IMR-90 (cell line): Measurements from ENCODE around the gene NELL1. TPM values are rescaled to one million over a fixed set of nuclear protein-coding genes. Genes with fewer than 3 reads are reported as not detected.

Source experiments
- ATAC-seq: fragments of 200-7000 bp; cut with Tn5 transposase; 2 replicates; pipeline ENCODE4 v1.9.1; 2020; ENCODE audit warnings: low read depth, mild to moderate bottlenecking, moderate library complexity
- BruUV-seq: library from RNA; stranded (reverse); fragments of 400-500 nt; replicated peaks from 2 replicates; lab custom pipeline; 2021; lab: Mats Ljungman, UMichigan
- CTCF ChIA-PET: fragments of 300-600 bp; formaldehyde crosslinking; extraction: SDS; loops from one replicate; lab custom pipeline; 2021; ENCODE audit warnings: antibody characterized with exemption; lab: Yijun Ruan, JAX
- POLR2A ChIA-PET: fragments of 300-600 bp; sonication (Branson Sonifier 250); formaldehyde crosslinking; loops from one replicate; lab custom pipeline; 2022; ENCODE audit warnings: antibody characterized with exemption; ENCODE audit not compliant: unreplicated experiment; lab: Charles Lee
- DNase-seq: peaks from one replicate; pipeline ENCODE4 v3.0.0; 2013
- H2AFZ ChIP-seq: replicated peaks from 2 replicates; pipeline ENCODE3; 2013; ENCODE audit warnings: low read length, mild to moderate bottlenecking; ENCODE audit not compliant: poor library complexity
- H2AK5ac ChIP-seq: 2 replicates; pipeline ENCODE4 v1.6.1; 2013; ENCODE audit warnings: low read depth, low read length, inconsistent platforms
- H2AK9ac ChIP-seq: replicated peaks from 2 replicates; pipeline ENCODE3; 2013; ENCODE audit warnings: mild to moderate bottlenecking, low read depth, low read length, moderate library complexity; ENCODE audit not compliant: poor library complexity
- H2BK120ac ChIP-seq: 2 replicates; pipeline ENCODE4 v1.6.1; 2013; ENCODE audit warnings: low read depth, low read length, inconsistent platforms
- H2BK15ac ChIP-seq: 3 replicates; pipeline ENCODE4 v1.6.1; 2013; ENCODE audit warnings: low read depth, low read length, inconsistent platforms
- H2BK20ac ChIP-seq: 2 replicates; pipeline ENCODE4 v1.6.1; 2013; ENCODE audit warnings: low read depth, mild to moderate bottlenecking, inconsistent platforms, low read length, moderate library complexity
- H2BK5ac ChIP-seq: 2 replicates; pipeline ENCODE4 v1.6.1; 2013; ENCODE audit warnings: mild to moderate bottlenecking, low read depth, low read length, inconsistent platforms; ENCODE audit not compliant: poor library complexity, severe bottlenecking
- H3K14ac ChIP-seq: replicated peaks from 2 replicates; pipeline ENCODE4 v1.6.1; 2013; ENCODE audit warnings: low read depth, low read length, inconsistent platforms
- H3K18ac ChIP-seq: 2 replicates; pipeline ENCODE4 v1.6.1; 2013; ENCODE audit warnings: low read depth, low read length, control low read depth
- H3K23ac ChIP-seq: 2 replicates; pipeline ENCODE4 v1.6.1; 2013; ENCODE audit warnings: low read depth, low read length, inconsistent platforms
- H3K27ac ChIP-seq: 2 replicates; pipeline ENCODE4 v1.5.1; 2013; ENCODE audit warnings: mild to moderate bottlenecking, control low read depth, low read length; ENCODE audit not compliant: insufficient read depth
- H3K27me3 ChIP-seq: 2 replicates; pipeline ENCODE4 v1.6.1; 2013; ENCODE audit warnings: low read length; ENCODE audit not compliant: control insufficient read depth, insufficient read depth
- H3K36me3 ChIP-seq: 2 replicates; pipeline ENCODE4 v1.6.1; 2013; ENCODE audit warnings: low read length, mixed read lengths; ENCODE audit not compliant: control insufficient read depth, insufficient read depth
- H3K4ac ChIP-seq: 2 replicates; pipeline ENCODE4 v1.6.1; 2013; ENCODE audit warnings: low read depth, low read length, inconsistent platforms
- H3K4me1 ChIP-seq: 2 replicates; pipeline ENCODE4 v1.6.1; 2013; ENCODE audit warnings: low read length, mixed read lengths; ENCODE audit not compliant: control insufficient read depth, insufficient read depth
- H3K4me2 ChIP-seq: 2 replicates; pipeline ENCODE4 v1.6.1; 2013; ENCODE audit warnings: low read depth, mild to moderate bottlenecking, control low read depth, low read length, moderate library complexity
- H3K4me3 ChIP-seq: 2 replicates; pipeline ENCODE4 v1.5.1; 2013; ENCODE audit warnings: low read depth, mild to moderate bottlenecking, control low read depth, low read length, moderate library complexity; ENCODE audit not compliant: insufficient read depth
- H3K56ac ChIP-seq: 2 replicates; pipeline ENCODE4 v1.6.1; 2013; ENCODE audit warnings: low read length, inconsistent platforms; ENCODE audit not compliant: insufficient read depth; ENCODE audit errors: extremely low read depth
- H3K79me1 ChIP-seq, 2 experiments: 2 replicates each; pipeline ENCODE4 v1.6.1; 2013; ENCODE audit warnings: low read length in 2 of 2, inconsistent platforms in 1 of 2, low read depth in 1 of 2
- H3K9ac ChIP-seq: 2 replicates; pipeline ENCODE4 v1.6.1; 2013; ENCODE audit warnings: low read depth, low read length, control low read depth
- H3K9me1 ChIP-seq: 2 replicates; pipeline ENCODE4 v1.6.1; 2013; ENCODE audit warnings: low read length, inconsistent platforms; ENCODE audit not compliant: insufficient read depth
- H3K9me3 ChIP-seq: 2 replicates; pipeline ENCODE4 v1.6.1; 2013; ENCODE audit warnings: low read length; ENCODE audit not compliant: control insufficient read depth, insufficient read depth
- H4K20me1 ChIP-seq: 2 replicates; pipeline ENCODE4 v1.6.1; 2013; ENCODE audit warnings: low read length, inconsistent platforms; ENCODE audit not compliant: insufficient read depth
- H4K5ac ChIP-seq: 2 replicates; pipeline ENCODE4 v1.6.1; 2013; ENCODE audit warnings: mild to moderate bottlenecking, low read depth, low read length, control low read depth
- H4K8ac ChIP-seq, 2 experiments: 2 replicates each; pipeline ENCODE4 v1.6.1; 2013; ENCODE audit warnings: low read depth in 2 of 2, low read length in 2 of 2, control low read depth in 1 of 2, inconsistent platforms in 1 of 2
- H4K91ac ChIP-seq: 2 replicates; pipeline ENCODE4 v1.6.1; 2013; ENCODE audit warnings: low read depth, low read length, inconsistent platforms; ENCODE audit not compliant: insufficient read depth
- CEBPB ChIP-seq: IDR thresholded peaks from 2 replicates; pipeline ENCODE4 v1.6.1; 2012; ENCODE audit warnings: low read depth, low read length, improper control_type of control experiment
- CHD1 ChIP-seq: IDR thresholded peaks from 2 replicates; pipeline ENCODE4 v1.6.1; 2012; ENCODE audit warnings: low read depth, low read length, improper control_type of control experiment
- MAZ ChIP-seq: IDR thresholded peaks from 2 replicates; pipeline ENCODE4 v1.6.1; 2012; ENCODE audit warnings: low read depth, mild to moderate bottlenecking, low read length, improper control_type of control experiment, moderate library complexity, borderline replicate concordance
- MXI1 ChIP-seq: IDR thresholded peaks from 2 replicates; pipeline ENCODE4 v1.6.1; 2012; ENCODE audit warnings: low read depth, mild to moderate bottlenecking, low read length, moderate library complexity, borderline replicate concordance
- POLR2A ChIP-seq: IDR thresholded peaks from 2 replicates; pipeline ENCODE4 v1.6.1; 2012; ENCODE audit warnings: mild to moderate bottlenecking, low read depth, low read length
- RCOR1 ChIP-seq: IDR thresholded peaks from 2 replicates; pipeline ENCODE4 v1.6.1; 2012; ENCODE audit warnings: mild to moderate bottlenecking, low read length, improper control_type of control experiment; ENCODE audit not compliant: insufficient replicate concordance
- RFX5 ChIP-seq: IDR thresholded peaks from 2 replicates; pipeline ENCODE4 v1.8.0; 2012; ENCODE audit warnings: low read depth, mild to moderate bottlenecking, low read length, moderate library complexity
- WGBS, 2 experiments: methylation state at CpG; one replicate each; pipeline versions ENCODE4 v1.1.5 to v1.1.7; 2013; ENCODE audit warnings: missing lambda C conversion rate in 2 of 2; ENCODE audit not compliant: insufficient read length in 1 of 2; ENCODE audit errors: extremely low coverage in 2 of 2; 5-methylcytosine and 5-hydroxymethylcytosine counted together
- dilution Hi-C: fragments of 300-500 bp; cut with HindIII; formaldehyde crosslinking; loops from one replicate; pipeline ENCODE4 v1.14.3; 2018; ENCODE audit warnings: low sequenced_read_pairs; ENCODE audit not compliant: unreplicated experiment
- in situ Hi-C: fragments of 300-500 bp; cut with MboI; formaldehyde crosslinking; loops from 3 replicates; pipeline ENCODE4 v1.14.3; 2019; ENCODE audit warnings: low sequenced_read_pairs, inconsistent platforms, mixed read lengths
- intact Hi-C: fragments of 100-400 bp; cut with micrococcal nuclease; formaldehyde crosslinking; loops from 2 replicates; pipeline ENCODE4 v1.10.0; 2022
- polyA plus RNA-seq, 3 experiments: library from polyadenylated mRNA; depleted of rRNA; stranded (reverse); fragments of >200 nt; gene quantifications; 2 replicates each; pipeline ENCODE4 v1.2.3, GENCODE V29; 2012; ENCODE audit warnings: low replicate concordance in 1 of 3
- total RNA-seq: library from RNA; depleted of rRNA; stranded (reverse); fragments of >200 nt; gene quantifications from 2 replicates; pipeline ENCODE4 v1.2.3, GENCODE V29; 2012
- TF ChIP-seq, protein P1 (sequence below): conservative IDR thresholded peaks from 2 replicates; pipeline ENCODE4 v1.5.1; 2012; ENCODE audit warnings: mild to moderate bottlenecking, low read depth, low read length, improper control_type of control experiment
- TF ChIP-seq, protein P2 (sequence below): fragments of 150-350 bp; IDR thresholded peaks from 2 replicates; pipeline ENCODE4 v1.6.1; 2017; ENCODE audit warnings: mild to moderate bottlenecking, antibody characterized with exemption, low read length, low read depth
- TF ChIP-seq, protein P3 (sequence below): fragments of 150-350 bp; IDR thresholded peaks from 2 replicates; pipeline ENCODE4 v1.6.1; 2016; ENCODE audit warnings: low read depth, mild to moderate bottlenecking, low read length, moderate library complexity, borderline replicate concordance

NELL1 gene
- total and polyA plus RNA-seq, 2 of the 4 experiments (the other 2 are of a cell fraction) = not detected

DNA sequence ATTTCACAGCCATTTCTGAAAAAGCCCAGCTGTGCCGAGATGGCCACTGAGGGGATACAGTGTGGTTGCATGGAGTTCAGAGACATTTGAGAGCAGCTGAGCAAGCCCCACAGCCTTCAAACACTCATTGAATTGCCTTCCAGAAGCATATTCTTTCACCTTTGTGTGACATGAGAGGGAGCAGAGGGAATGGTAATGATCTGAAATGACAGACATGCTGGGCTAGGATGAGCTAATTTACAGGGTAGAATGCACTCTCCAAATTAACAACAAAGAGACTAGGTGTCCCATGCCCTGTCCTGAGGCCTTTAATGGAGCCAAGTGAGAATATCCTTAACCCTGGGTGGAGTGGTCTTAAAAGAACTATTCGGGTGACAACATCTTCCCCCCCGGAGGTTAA, 585.4 kb downstream of the NELL1 start:
- Histone ChIP-seq H2AK9ac (no peak overlapping the region), H3K4ac (no peak overlapping the region), H2BK15ac (no peak overlapping the region), H4K5ac (no peak overlapping the region), H3K4me2 (no peak overlapping the region), H3K36me3 (no peaks in the 10 kb centered on the region), H3K4me3 (no peak overlapping the region), H3K9me1 (no peaks in the 10 kb centered on the region), H4K8ac (no peak overlapping the region), H3K79me1 (no peaks in the 10 kb centered on the region), H3K23ac (no peak overlapping the region), H4K91ac (no peak overlapping the region), H2BK20ac (no peak overlapping the region), H3K27ac (no peak overlapping the region), H2BK5ac (no peak overlapping the region), H2AK5ac (no peak overlapping the region), H3K18ac (no peak overlapping the region), H3K14ac (no peak overlapping the region), H3K9ac (no peak overlapping the region), H3K56ac (no peak overlapping the region), H2BK120ac (no peak overlapping the region), H3K27me3 (no peaks in the 10 kb centered on the region), H4K20me1 (no peaks in the 10 kb centered on the region), H2AFZ (no peak overlapping the region), H3K9me3 (peaks cover 5% of the 10 kb centered on the region), H3K4me1 (no peaks in the 10 kb centered on the region)
- DNase-seq = no peak
- no peak for ATAC-seq
- TF ChIP-seq MAZ = no peak
- TF ChIP-seq MXI1 = no peak
- TF ChIP-seq CHD1 = no peak
- TF ChIP-seq POLR2A = no peak
- TF ChIP-seq, protein P1, sequence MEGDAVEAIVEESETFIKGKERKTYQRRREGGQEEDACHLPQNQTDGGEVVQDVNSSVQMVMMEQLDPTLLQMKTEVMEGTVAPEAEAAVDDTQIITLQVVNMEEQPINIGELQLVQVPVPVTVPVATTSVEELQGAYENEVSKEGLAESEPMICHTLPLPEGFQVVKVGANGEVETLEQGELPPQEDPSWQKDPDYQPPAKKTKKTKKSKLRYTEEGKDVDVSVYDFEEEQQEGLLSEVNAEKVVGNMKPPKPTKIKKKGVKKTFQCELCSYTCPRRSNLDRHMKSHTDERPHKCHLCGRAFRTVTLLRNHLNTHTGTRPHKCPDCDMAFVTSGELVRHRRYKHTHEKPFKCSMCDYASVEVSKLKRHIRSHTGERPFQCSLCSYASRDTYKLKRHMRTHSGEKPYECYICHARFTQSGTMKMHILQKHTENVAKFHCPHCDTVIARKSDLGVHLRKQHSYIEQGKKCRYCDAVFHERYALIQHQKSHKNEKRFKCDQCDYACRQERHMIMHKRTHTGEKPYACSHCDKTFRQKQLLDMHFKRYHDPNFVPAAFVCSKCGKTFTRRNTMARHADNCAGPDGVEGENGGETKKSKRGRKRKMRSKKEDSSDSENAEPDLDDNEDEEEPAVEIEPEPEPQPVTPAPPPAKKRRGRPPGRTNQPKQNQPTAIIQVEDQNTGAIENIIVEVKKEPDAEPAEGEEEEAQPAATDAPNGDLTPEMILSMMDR = no peak
- no peak for TF ChIP-seq RFX5
- TF ChIP-seq, protein P2, sequence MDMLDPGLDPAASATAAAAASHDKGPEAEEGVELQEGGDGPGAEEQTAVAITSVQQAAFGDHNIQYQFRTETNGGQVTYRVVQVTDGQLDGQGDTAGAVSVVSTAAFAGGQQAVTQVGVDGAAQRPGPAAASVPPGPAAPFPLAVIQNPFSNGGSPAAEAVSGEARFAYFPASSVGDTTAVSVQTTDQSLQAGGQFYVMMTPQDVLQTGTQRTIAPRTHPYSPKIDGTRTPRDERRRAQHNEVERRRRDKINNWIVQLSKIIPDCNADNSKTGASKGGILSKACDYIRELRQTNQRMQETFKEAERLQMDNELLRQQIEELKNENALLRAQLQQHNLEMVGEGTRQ = no peak
- no peak for TF ChIP-seq RCOR1
- TF ChIP-seq CEBPB = no peak
- TF ChIP-seq, protein P3, sequence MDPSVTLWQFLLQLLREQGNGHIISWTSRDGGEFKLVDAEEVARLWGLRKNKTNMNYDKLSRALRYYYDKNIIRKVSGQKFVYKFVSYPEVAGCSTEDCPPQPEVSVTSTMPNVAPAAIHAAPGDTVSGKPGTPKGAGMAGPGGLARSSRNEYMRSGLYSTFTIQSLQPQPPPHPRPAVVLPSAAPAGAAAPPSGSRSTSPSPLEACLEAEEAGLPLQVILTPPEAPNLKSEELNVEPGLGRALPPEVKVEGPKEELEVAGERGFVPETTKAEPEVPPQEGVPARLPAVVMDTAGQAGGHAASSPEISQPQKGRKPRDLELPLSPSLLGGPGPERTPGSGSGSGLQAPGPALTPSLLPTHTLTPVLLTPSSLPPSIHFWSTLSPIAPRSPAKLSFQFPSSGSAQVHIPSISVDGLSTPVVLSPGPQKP = no peak
- no TSS peak for BruUV-seq
- ChIA-PET POLR2A (no interaction called here), CTCF (no interaction called here)
- in situ Hi-C loops (no loop called here), intact Hi-C loops (no loop called here), dilution Hi-C loops (no loop called here)
- WGBS, 2 experiments = no CpG with 5 or more reads among the region's 3 CpGs
